Activated CD8-positive, alpha-beta T cell treated with anti-CD3 and anti-CD28 coated beads for 36 hours (primary cell): ENCODE results near the gene AKAP13. TPM values are rescaled to one million over a fixed set of nuclear protein-coding genes. Genes with fewer than 3 reads are reported as not detected.

Source experiments
- ATAC-seq: fragments of 200-7000 bp; cut with Tn5 transposase; one replicate; pipeline ENCODE4 v1.10.0; 2021; ENCODE audit warnings: mild to moderate bottlenecking, moderate library complexity
- CTCF ChIA-PET: fragments of 350-600 bp; sonication (Branson Sonifier 250); formaldehyde crosslinking; loops from one replicate; lab custom pipeline; 2021; ENCODE audit warnings: antibody characterized with exemption; lab: Charles Lee
- POLR2A ChIA-PET: fragments of 350-600 bp; sonication (Branson Sonifier 250); formaldehyde crosslinking; loops from one replicate; lab custom pipeline; 2021; ENCODE audit warnings: antibody characterized with exemption; lab: Charles Lee
- DNase-seq: peaks from one replicate; pipeline ENCODE4 v3.0.0-alpha.2; 2020
- H3K27ac Mint-ChIP-seq: one replicate; pipeline ENCODE4 v1.8.0; 2021; ENCODE audit warnings: mild to moderate bottlenecking, mixed read lengths
- H3K27me3 Mint-ChIP-seq: one replicate; pipeline ENCODE4 v1.8.0; 2021; ENCODE audit warnings: mixed read lengths
- H3K36me3 Mint-ChIP-seq: one replicate; pipeline ENCODE4 v1.8.0; 2021; ENCODE audit warnings: low read depth, mixed read lengths
- H3K4me1 Mint-ChIP-seq: one replicate; pipeline ENCODE4 v1.8.0; 2021; ENCODE audit warnings: low read depth, mixed read lengths
- H3K4me3 Mint-ChIP-seq: one replicate; pipeline ENCODE4 v1.8.0; 2021; ENCODE audit warnings: mild to moderate bottlenecking, moderate library complexity, mixed read lengths
- H3K9me3 Mint-ChIP-seq: one replicate; pipeline ENCODE4 v1.8.0; 2021; ENCODE audit warnings: mixed read lengths
- CTCF ChIP-seq: fragments of 200-600 bp; IDR thresholded peaks from one replicate; pipeline ENCODE4 v1.8.0; 2022; ENCODE audit warnings: antibody characterized with exemption, mild to moderate bottlenecking
- intact Hi-C: fragments of 100-400 bp; cut with micrococcal nuclease; formaldehyde crosslinking; loops from one replicate; pipeline ENCODE4 v1.10.0; 2022
- total RNA-seq, 2 experiments: library from RNA; stranded (reverse); gene quantifications; one replicate each; pipeline ENCODE4 v1.2.3, GENCODE V29; 2021

AKAP13 gene
- total RNA-seq, 2 experiments from 2014 or later: 79.1 to 79.5 TPM

GRCh38 chr15:85503151-85503799, 122.9 kb downstream of the AKAP13 start:
- no peak overlapping the region for H3K4me3 Mint-ChIP-seq
- DNase-seq: no peak

GRCh38 chr15:85504749-85505676, 124.6 kb downstream of the AKAP13 start:
- peak; percentile 68 for TF ChIP-seq CTCF
- H3K27ac Mint-ChIP-seq: no peak overlapping the region
- no peaks in the 10 kb centered on the region for H3K36me3 Mint-ChIP-seq
- H3K4me1 Mint-ChIP-seq: peaks cover 53% of the 10 kb centered on the region
- POLR2A ChIA-PET: interaction anchor here (1.8 kb wide), 1 partner anchor 17 kb away, joined by 4 read pairs; no protein-coding TSS in a partner anchor
- peak; percentile 67 for ATAC-seq
- CTCF ChIA-PET: interaction anchor here (0.6 to 3.8 kb wide), 32 partner anchors 10 to 335 kb away, joined by 3 to 40 read pairs (median 4); no protein-coding TSS in a partner anchor
- no peaks in the 10 kb centered on the region for H3K9me3 Mint-ChIP-seq
- intact Hi-C loops: loop anchor here (10.0 kb wide), 1 partner anchor 210 kb away; no protein-coding TSS in a partner anchor
- H3K4me3 Mint-ChIP-seq: no peak overlapping the region
- DNase-seq: peak; percentile 68
- no peaks in the 10 kb centered on the region for H3K27me3 Mint-ChIP-seq

More at GRCh38 chr15:85503151-85503799, 122.9 kb downstream of the AKAP13 start:
- ATAC-seq: no peak
- Mint-ChIP-seq H3K4me1 (peaks cover 66% of the 10 kb centered on the region), H3K27me3 (no peaks in the 10 kb centered on the region), H3K27ac (peak overlapping the region; percentile 11), H3K36me3 (no peaks in the 10 kb centered on the region), H3K9me3 (no peaks in the 10 kb centered on the region)
- no peak for TF ChIP-seq CTCF
- POLR2A ChIA-PET: no interaction called here
- intact Hi-C loops: loop anchor here (10.0 kb wide), 1 partner anchor 208 kb away; no protein-coding TSS in a partner anchor
- CTCF ChIA-PET: interaction anchor here (0.9 to 3.8 kb wide), 8 partner anchors 8 to 205 kb away, joined by 3 to 40 read pairs (median 5); no protein-coding TSS in a partner anchor

GRCh38 chr15:85507114-85507513, 126.7 kb downstream of the AKAP13 start:
- Mint-ChIP-seq H3K36me3 (no peaks in the 10 kb centered on the region), H3K4me1 (peaks cover 42% of the 10 kb centered on the region), H3K9me3 (no peaks in the 10 kb centered on the region), H3K27ac (no peak overlapping the region), H3K4me3 (no peak overlapping the region), H3K27me3 (no peaks in the 10 kb centered on the region)
- POLR2A ChIA-PET: interaction anchor here (1.4 to 1.8 kb wide), 2 partner anchors 15 to 36 kb away, joined by 4 read pairs; no protein-coding TSS in a partner anchor
- ATAC-seq (no peak), DNase-seq (no peak)
- CTCF ChIA-PET: interaction anchor here (0.9 to 3.8 kb wide), 5 partner anchors 9 to 61 kb away, joined by 3 to 15 read pairs (median 11); no protein-coding TSS in a partner anchor
- no peak for TF ChIP-seq CTCF
- intact Hi-C loops: loop anchor here (10.0 kb wide), 1 partner anchor 212 kb away; no protein-coding TSS in a partner anchor

GRCh38 chr15:85509973-85510372, 129.6 kb downstream of the AKAP13 start:
- no peak for DNase-seq
- CTCF ChIA-PET: interaction anchor here (0.9 to 1.0 kb wide), 2 partner anchors 21 to 214 kb away, joined by 3 read pairs; no protein-coding TSS in a partner anchor
- H3K4me3 Mint-ChIP-seq: no peak overlapping the region
- no peaks in the 10 kb centered on the region for H3K9me3 Mint-ChIP-seq
- no peak for TF ChIP-seq CTCF
- peaks cover 1% of the 10 kb centered on the region for H3K36me3 Mint-ChIP-seq
- H3K4me1 Mint-ChIP-seq: peaks cover 40% of the 10 kb centered on the region
- intact Hi-C loops: loop anchor here (10.0 kb wide), 1 partner anchor 215 kb away; no protein-coding TSS in a partner anchor
- no peak overlapping the region for H3K27ac Mint-ChIP-seq
- ATAC-seq: no peak
- H3K27me3 Mint-ChIP-seq: no peaks in the 10 kb centered on the region
- POLR2A ChIA-PET: no interaction called here
